ENCODE data around the gene CLEC4G. TPM values are rescaled to one million over a fixed set of nuclear protein-coding genes. Genes with fewer than 3 reads are reported as not detected.

Gene CLEC4G
- total RNA-seq (2014; rRNA removed; shearing (Covaris generic)), result not detected in 2 replicates

GRCh38 chr19:7732045-7732444 lies at the start of gene CLEC4G:
TSS of gene CLEC4G (minus strand) at chr19:7732110. CDS start at chr19:7732102, 8 bp downstream.

GRCh38 chr19:7762719-7763293 lies 30.9 kb upstream of the CLEC4G start, which contains the start of gene CLEC4M:
TSS of gene CLEC4M (plus strand) at chr19:7763243. CDS start at chr19:7763267, 24 bp downstream.

GRCh38 chr19:7746903-7747884 lies 15.3 kb upstream of the CLEC4G start, which contains the start of gene CD209:
TSS of gene CD209 (minus strand) at chr19:7747534. CDS start at chr19:7747511, 23 bp downstream.

GRCh38 chr19:7701654-7702457 lies 30.1 kb downstream of the CLEC4G start, which contains the start of gene FCER2:
TSS of gene FCER2 (minus strand) at chr19:7702131. CDS start at chr19:7699760, 2,371 bp downstream.

GRCh38 chr19:7680606-7681339 lies 51.1 kb downstream of the CLEC4G start, which contains the start of gene TRAPPC5:
TSS of gene TRAPPC5 (plus strand) at chr19:7680833. CDS start at chr19:7682254, 1,421 bp downstream.

Other genes starting within 250 kb of the CLEC4G start
- 4.9 TPM in 2 replicates for gene PEX11G, start 243.1 kb downstream of the CLEC4G start, total RNA-seq (2014; rRNA removed; shearing (Covaris generic))
- 27.8 and 37.1 TPM in 2 replicates for gene ZNF358, start 216.0 kb downstream of the CLEC4G start, total RNA-seq (2014; rRNA removed; shearing (Covaris generic))
- gene MCOLN1, start 209.5 kb downstream of the CLEC4G start, total RNA-seq (2014; rRNA removed; shearing (Covaris generic)), result 7.6 and 8.7 TPM in 2 replicates
- gene PNPLA6, start 196.4 kb downstream of the CLEC4G start, total RNA-seq (2014; rRNA removed; shearing (Covaris generic)), result 107 TPM in 2 replicates
- gene CAMSAP3, start 136.2 kb downstream of the CLEC4G start, total RNA-seq (2014; rRNA removed; shearing (Covaris generic)), result 0.05 and 0.26 TPM in 2 replicates
- gene XAB2, start 102.6 kb downstream of the CLEC4G start, total RNA-seq (2014; rRNA removed; shearing (Covaris generic)), result 52.8 and 66.7 TPM in 2 replicates
- 60.7 and 62.6 TPM in 2 replicates for gene PET100, start 102.3 kb downstream of the CLEC4G start, total RNA-seq (2014; rRNA removed; shearing (Covaris generic))
- not detected in 2 replicates for gene PCP2, start 98.4 kb downstream of the CLEC4G start, total RNA-seq (2014; rRNA removed; shearing (Covaris generic))
- gene STXBP2, start 95.0 kb downstream of the CLEC4G start, total RNA-seq (2014; rRNA removed; shearing (Covaris generic)), result 0.05 TPM in 1 of 2 replicates, not detected in the other
- gene RETN, start 63.1 kb downstream of the CLEC4G start, total RNA-seq (2014; rRNA removed; shearing (Covaris generic)), result not detected in 2 replicates
- gene MCEMP1, start 55.0 kb downstream of the CLEC4G start, total RNA-seq (2014; rRNA removed; shearing (Covaris generic)), result 0.27 TPM in 1 of 2 replicates, not detected in the other
- 121 and 150 TPM in 2 replicates for gene TRAPPC5, start 51.3 kb downstream of the CLEC4G start, total RNA-seq (2014; rRNA removed; shearing (Covaris generic))
- gene FCER2, start 30.0 kb downstream of the CLEC4G start, total RNA-seq (2014; rRNA removed; shearing (Covaris generic)), result 0.34 and 0.41 TPM in 2 replicates
- gene CD209, start 15.4 kb upstream of the CLEC4G start, total RNA-seq (2014; rRNA removed; shearing (Covaris generic)), result not detected in 2 replicates
- not detected in 2 replicates for gene CLEC4M, start 31.1 kb upstream of the CLEC4G start, total RNA-seq (2014; rRNA removed; shearing (Covaris generic))
- 14.9 and 15.4 TPM in 2 replicates for gene EVI5L, start 98.1 kb upstream of the CLEC4G start, total RNA-seq (2014; rRNA removed; shearing (Covaris generic))
- 0.27 TPM in 1 of 2 replicates, not detected in the other for gene PRR36, start 142.3 kb upstream of the CLEC4G start, total RNA-seq (2014; rRNA removed; shearing (Covaris generic))
- gene LRRC8E, start 156.4 kb upstream of the CLEC4G start, total RNA-seq (2014; rRNA removed; shearing (Covaris generic)), result 11.6 and 14.7 TPM in 2 replicates
- 24.0 and 34.1 TPM in 2 replicates for gene MAP2K7, start 171.8 kb upstream of the CLEC4G start, total RNA-seq (2014; rRNA removed; shearing (Covaris generic))
- gene TGFBR3L, start 182.7 kb upstream of the CLEC4G start, total RNA-seq (2014; rRNA removed; shearing (Covaris generic)), result 1.1 and 1.6 TPM in 2 replicates
- gene SNAPC2, start 188.2 kb upstream of the CLEC4G start, total RNA-seq (2014; rRNA removed; shearing (Covaris generic)), result 33.9 and 34.5 TPM in 2 replicates
- 9.7 and 12.0 TPM in 2 replicates for gene CTXN1, start 194.0 kb upstream of the CLEC4G start, total RNA-seq (2014; rRNA removed; shearing (Covaris generic))
- gene TIMM44, start 211.6 kb upstream of the CLEC4G start, total RNA-seq (2014; rRNA removed; shearing (Covaris generic)), result 182 and 208 TPM in 2 replicates

Measured in A375 (cell line).